ENCODE measurements around the gene TMPRSS12.

TMPRSS12 gene

GRCh38 chr12:50913224-50913623 lies 70.5 kb downstream of the TMPRSS12 start:
- Histone ChIP-seq H3K27ac (no peak overlapping the region), H3K4me3 (no peak overlapping the region)
- no peak for DNase-seq (ENCODE audit: low spot score)
- TF ChIP-seq, protein P1, sequence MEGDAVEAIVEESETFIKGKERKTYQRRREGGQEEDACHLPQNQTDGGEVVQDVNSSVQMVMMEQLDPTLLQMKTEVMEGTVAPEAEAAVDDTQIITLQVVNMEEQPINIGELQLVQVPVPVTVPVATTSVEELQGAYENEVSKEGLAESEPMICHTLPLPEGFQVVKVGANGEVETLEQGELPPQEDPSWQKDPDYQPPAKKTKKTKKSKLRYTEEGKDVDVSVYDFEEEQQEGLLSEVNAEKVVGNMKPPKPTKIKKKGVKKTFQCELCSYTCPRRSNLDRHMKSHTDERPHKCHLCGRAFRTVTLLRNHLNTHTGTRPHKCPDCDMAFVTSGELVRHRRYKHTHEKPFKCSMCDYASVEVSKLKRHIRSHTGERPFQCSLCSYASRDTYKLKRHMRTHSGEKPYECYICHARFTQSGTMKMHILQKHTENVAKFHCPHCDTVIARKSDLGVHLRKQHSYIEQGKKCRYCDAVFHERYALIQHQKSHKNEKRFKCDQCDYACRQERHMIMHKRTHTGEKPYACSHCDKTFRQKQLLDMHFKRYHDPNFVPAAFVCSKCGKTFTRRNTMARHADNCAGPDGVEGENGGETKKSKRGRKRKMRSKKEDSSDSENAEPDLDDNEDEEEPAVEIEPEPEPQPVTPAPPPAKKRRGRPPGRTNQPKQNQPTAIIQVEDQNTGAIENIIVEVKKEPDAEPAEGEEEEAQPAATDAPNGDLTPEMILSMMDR (IDR thresholded peaks at IDR 0.05): no peak

DNA sequence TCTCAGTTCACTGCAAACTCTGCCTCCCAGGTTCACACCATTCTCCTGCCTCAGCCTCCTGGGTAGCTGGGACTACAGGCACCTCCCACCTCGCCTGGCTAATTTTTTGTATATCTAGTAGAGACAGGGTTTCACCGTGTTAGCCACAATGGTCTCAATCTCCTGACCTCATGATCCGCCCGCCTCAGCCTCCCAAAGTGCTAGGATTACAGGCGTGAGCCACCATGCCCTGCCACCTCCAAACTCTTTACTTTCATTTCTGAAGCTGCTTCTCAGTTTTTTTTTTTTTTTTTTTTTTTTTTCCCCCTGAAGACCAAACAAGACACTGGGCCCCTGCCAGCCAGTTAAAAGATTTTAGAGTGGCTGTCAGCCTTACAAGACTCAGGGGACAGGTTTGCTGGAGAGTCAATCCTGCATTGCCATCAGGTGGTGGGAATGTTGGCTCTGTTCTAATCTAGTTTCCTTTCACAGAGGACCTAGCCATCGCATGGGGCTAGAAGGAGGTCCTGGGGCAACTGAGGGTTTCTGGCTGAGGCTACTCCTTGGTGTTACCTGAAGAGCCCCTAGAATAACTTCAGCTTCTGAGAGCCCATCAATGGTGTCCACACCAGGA lies 72.3 kb downstream of the TMPRSS12 start:
- TF ChIP-seq, protein P1 (IDR thresholded peaks at IDR 0.05): no peak
- Histone ChIP-seq H3K4me3 (no peak overlapping the region), H3K27ac (no peak overlapping the region)
- DNase-seq (ENCODE audit: low spot score): no peak

- no peak for DNase-seq (ENCODE audit: low spot score)
- no peak overlapping the region for H3K4me3 ChIP-seq
- no peak overlapping the region for H3K27ac ChIP-seq
- TF ChIP-seq, protein P1 (IDR thresholded peaks at IDR 0.05): no peak
Observed at GRCh38 chr12:50916292-50916691, 73.6 kb downstream of the TMPRSS12 start.

- no peak for DNase-seq (ENCODE audit: low spot score)
- Histone ChIP-seq H3K27ac (no peak overlapping the region), H3K4me3 (no peak overlapping the region)
- TF ChIP-seq, protein P1 (IDR thresholded peaks at IDR 0.05): no peak
Observed at GRCh38 chr12:50918584-50919316, 76.0 kb downstream of the TMPRSS12 start.

DNA sequence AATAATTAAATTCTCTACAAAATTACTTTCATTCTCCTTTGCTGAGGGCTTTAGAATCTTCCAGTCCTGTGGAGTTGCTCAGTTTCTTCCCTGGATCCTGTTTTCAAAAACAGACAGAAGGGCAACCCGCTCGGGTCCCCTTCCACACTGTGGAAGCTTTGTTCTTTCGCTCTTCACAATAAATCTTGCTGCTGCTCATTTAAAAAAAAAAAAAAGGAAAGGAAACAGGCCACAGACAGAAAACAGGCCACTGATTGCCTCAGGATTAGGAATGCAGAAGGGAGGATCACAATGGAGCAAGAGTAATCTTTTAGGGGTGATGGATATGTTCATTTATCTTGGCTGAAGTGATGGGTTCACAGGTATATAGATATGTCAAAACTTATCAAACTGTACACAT lies 80.1 kb downstream of the TMPRSS12 start:
- TF ChIP-seq, protein P1 (IDR thresholded peaks at IDR 0.05): no peak
- no peak for DNase-seq (ENCODE audit: low spot score)
- peak overlapping the region; percentile 95 for H3K4me3 ChIP-seq
- H3K27ac ChIP-seq: peak overlapping the region; percentile 86 to 89

DNA sequence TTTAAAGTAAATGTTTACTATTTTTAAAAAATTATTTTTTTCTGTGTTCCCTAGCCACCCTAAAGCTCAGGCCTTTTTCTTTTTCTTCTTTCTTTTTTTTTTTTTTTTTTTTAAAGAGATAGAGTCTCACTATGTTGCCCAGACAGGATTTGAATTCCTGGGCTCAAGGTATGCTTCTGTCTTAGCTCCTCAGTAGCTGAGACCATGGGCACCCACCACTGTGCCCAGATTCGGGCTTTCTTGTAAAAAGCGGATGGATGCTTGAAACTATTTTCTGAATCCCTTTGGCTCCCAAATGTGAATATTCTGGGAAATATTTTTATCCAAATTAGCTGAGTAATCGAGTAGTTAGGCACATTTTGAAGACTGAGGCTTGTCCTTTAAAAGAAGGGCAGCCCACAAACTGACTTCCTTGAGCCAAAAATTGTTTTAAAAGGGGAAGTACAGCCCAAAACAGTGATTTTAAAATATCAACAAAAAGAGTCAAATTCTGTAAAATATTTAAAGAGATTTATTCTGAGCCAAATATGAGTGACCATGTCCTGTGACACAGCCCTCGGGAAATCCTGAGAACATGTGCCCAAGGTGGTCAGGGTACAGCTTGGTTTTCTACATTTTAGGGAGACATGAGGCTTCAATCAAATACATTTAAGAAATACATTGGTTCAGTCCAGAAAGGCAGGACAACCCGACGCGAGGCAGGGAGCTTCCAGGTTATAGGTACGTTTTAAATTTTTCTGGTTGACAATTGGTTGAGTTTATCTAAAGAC lies 80.8 kb downstream of the TMPRSS12 start:
- no peak for DNase-seq (ENCODE audit: low spot score)
- TF ChIP-seq, protein P1 (IDR thresholded peaks at IDR 0.05): no peak
- Histone ChIP-seq H3K4me3 (peak overlapping the region; percentile 95), H3K27ac (peak overlapping the region; percentile 89 to 92)
